Cardiac fibroblast (primary cell): ENCODE measurements around the gene C16orf96.
A peak's percentile ranks its signal among the peaks of the same experiment; 100 is the strongest.

Source experiments
- DNase-seq, 2 donors: peaks; one replicate each; pipeline versions ENCODE4 v3.0.0 to v3.0.0-alpha.2; 2010; ENCODE audit warnings: low read depth in 2 of 2
- H3K4me3 ChIP-seq, 2 donors: replicated peaks in 1 of 2; 1 replicate in 1 of 2; 2 replicates in 1 of 2; pipeline ENCODE4 v1.5.1; 2011; ENCODE audit warnings: low read depth in 2 of 2, low read length in 2 of 2, mild to moderate bottlenecking in 2 of 2, moderate library complexity in 1 of 2
- TF ChIP-seq, protein P1 (sequence below): IDR thresholded peaks from one replicate; pipeline ENCODE4 v1.5.1; 2011; ENCODE audit warnings: low read depth, mild to moderate bottlenecking, low read length, inconsistent platforms

Gene C16orf96

DNA sequence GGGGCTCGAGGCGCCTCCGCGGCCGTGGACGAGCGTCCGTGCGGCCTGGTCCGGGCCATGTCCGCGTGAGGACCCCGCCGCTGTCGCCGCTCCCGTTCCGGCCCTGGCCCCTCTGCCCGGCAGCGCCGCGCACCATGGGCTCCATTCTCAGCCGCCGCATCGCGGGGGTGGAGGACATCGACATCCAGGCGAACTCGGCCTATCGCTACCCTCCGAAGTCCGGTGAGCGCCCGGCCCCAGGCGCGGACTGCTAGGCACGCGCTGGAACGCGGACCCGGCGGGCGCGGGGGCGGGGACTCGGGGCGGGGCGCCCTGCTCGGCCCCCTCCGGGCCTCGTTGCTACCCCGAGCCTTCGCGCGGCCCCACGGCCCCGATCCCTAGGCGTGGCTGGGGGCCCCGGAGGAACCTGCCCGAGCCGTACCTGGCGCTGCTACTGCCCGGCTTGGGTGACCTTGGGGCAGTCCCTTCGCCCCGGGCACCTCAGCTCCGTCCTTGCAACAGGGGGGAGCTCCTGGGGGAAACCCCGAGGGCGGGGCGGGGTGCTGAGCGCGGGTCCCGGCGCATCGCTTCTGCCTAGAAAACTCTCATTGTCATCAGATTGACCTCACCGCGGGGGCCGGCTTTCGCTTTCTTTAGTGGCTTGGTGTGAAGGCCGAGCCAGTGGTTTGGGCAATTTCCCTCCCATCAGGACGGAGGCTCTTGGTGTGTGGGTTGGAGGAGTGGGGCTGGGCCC, 68.9 kb downstream of the C16orf96 start:
- TF ChIP-seq, protein P1, sequence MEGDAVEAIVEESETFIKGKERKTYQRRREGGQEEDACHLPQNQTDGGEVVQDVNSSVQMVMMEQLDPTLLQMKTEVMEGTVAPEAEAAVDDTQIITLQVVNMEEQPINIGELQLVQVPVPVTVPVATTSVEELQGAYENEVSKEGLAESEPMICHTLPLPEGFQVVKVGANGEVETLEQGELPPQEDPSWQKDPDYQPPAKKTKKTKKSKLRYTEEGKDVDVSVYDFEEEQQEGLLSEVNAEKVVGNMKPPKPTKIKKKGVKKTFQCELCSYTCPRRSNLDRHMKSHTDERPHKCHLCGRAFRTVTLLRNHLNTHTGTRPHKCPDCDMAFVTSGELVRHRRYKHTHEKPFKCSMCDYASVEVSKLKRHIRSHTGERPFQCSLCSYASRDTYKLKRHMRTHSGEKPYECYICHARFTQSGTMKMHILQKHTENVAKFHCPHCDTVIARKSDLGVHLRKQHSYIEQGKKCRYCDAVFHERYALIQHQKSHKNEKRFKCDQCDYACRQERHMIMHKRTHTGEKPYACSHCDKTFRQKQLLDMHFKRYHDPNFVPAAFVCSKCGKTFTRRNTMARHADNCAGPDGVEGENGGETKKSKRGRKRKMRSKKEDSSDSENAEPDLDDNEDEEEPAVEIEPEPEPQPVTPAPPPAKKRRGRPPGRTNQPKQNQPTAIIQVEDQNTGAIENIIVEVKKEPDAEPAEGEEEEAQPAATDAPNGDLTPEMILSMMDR: no peak
- H3K4me3 ChIP-seq: peak overlapping the region; percentile 94 to 95
- DNase-seq: peak; percentile 65 to 75

DNA sequence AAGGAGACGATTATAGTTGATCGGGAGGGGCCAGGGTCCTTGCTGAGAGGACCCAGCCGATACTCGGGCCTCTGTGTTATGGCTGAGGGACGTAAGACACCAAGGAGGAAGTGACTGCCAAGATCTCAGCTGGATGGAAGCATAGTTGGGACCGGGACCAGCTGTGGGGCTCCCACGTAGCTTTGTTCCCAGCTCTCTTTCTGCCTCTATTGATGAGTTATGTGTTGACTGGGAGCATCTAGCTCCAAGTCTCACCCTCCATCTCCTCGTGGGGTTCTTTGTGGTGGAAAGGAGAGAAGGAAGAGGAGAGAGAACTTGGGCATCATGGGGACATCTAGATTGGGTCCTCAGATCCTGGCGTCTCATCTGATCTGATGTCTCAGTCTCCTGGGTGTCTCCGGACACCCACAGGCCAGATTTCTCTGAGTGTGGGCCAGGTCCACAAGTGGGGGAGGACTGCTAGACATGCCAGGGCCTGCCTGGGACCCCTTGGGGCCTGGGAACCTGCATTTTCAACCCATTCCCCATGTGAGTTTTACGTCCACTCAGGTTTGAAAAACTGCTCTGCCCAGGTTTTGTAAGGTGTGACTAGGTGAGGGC, 69.5 kb downstream of the C16orf96 start:
- no peak for DNase-seq
- TF ChIP-seq, protein P1: no peak
- peak overlapping the region; percentile 94 to 95 for H3K4me3 ChIP-seq

DNA sequence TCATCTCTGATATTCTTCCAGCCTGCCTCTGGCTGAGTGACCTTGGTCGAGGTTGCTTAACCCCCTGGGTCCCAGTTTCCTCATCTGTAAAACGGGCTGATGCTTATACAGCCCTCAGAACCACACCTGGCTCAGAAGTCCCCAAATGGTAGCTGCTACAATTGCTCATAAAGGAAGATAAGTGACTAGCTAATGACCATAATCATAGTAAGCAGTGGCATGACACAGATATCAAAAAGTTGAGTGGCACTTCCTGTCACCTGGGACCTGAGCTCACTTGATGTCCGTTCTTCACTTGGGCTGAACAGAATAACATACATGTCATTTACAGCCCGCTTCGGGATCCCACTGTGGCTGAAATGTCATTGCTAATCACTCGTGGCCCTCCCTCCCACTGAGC, 70.3 kb downstream of the C16orf96 start:
- DNase-seq: no peak
- H3K4me3 ChIP-seq: peak overlapping the region; percentile 94 to 95
- TF ChIP-seq, protein P1: no peak

DNA sequence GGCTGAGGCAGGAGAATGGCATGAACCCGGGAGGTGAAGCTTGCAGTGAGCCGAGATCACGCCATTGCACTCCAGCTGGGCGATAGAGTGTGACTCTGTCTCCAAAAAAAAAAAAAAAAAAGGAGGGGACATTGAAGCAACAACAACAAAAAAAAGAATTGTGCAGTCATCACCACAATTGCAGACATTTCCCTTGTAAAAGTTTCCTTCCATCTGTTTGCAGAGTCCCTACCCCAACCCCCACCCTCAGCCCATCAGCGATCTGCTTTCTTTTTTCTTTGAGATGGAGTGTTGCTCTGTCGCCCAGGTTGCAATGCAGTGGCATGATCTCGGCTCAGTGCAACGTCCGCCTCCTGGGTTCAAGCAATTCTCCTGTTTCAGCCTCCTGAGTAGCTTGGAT, 72.1 kb downstream of the C16orf96 start:
- TF ChIP-seq, protein P1: no peak
- no peak for DNase-seq
- no peak overlapping the region for H3K4me3 ChIP-seq

DNA sequence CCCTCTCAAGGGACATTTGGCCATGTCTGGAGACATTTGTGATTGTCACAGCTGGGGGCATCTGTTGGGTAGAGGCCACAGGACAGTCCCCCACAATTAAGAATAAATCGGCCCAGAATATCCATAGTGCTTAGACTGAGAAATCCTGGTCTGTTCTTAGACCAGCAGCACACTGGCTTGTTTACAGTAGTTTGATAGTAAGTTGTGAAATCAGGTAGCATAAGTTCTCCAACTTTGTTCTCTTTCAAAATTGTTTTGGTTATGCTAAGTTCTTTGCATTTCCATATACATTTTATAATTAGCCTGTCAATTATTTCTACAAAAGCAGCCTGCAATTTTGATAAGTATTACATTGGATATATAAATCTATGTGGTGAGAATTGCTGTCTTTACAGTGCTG, 75.3 kb downstream of the C16orf96 start:
- TF ChIP-seq, protein P1: no peak
- no peak for DNase-seq
- H3K4me3 ChIP-seq: no peak overlapping the region

DNA sequence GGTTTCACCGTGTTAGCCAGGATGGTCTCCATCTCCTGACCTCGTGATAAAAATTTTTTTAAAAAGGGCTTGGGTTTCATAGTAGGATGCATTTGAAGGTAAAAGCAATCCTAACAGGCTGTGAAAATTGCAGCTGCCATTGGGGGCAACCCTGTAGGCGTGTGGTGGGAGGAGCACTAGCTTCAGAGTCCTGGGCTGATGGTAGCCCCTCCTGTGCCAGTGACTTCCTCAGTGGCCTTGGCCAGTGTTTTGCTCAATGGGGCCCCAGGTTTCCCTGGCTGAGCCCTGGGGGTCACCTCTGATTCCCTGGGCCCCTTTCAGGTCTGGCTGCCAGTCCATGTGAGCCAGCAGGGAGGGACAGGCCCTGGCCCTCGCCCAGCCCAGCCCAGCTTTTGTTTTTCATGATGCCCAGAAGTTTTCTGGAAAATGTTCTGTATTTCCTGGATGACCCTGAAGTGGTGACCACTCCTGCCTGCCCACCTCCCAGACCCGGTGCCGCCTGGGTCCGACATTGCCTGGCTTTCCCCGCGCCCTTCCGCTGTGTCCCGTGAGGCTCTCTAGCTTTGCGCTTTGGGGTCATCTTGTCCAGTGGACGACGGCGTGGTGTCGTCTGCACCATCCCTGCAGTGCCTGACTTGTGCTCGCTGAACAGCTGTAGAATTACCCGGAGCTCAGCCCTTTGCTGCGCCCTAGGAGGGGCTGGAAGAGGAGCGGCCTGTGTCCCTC, 77.9 kb downstream of the C16orf96 start:
- DNase-seq: no peak

More for the DNA sequence above, 77.9 kb downstream of the C16orf96 start:
- H3K4me3 ChIP-seq: no peak overlapping the region
- TF ChIP-seq, protein P1: no peak
